ENCODE results near the gene BRICD5. TPM values are rescaled to one million over a fixed set of nuclear protein-coding genes. Genes with fewer than 3 reads are reported as not detected.

The BRICD5 gene
- total RNA-seq, 8 experiments from 2014 or later, result 1.1 to 15.1 (median 8.4) TPM

GRCh38 chr16:2177101-2177500 is 33.6 kb downstream of the BRICD5 start:
- ATAC-seq (replicated peaks in 6 of 8), result no peak
- WGBS, 10 experiments, result 70 to 98% (median 95%) methylated on average over 4 to 13 of the region's 18 CpGs; no CpG with 5 or more reads in 4 of the 10 experiments
- no peak overlapping the region for H3K27ac ChIP-seq
- no peak overlapping the region for H3K4me3 ChIP-seq
- in situ Hi-C loops (cut with MboI; ENCODE audit: low pct_unique_long_range_greater_than_20kb in 2 of 9, low sequenced_read_pairs in 9 of 9, unreplicated experiment in 9 of 9), result no loop called here
- H3K4me1 ChIP-seq (replicated peaks in 1 of 2), result peaks cover 8 to 12% of the 10 kb centered on the region in 2 donors

GRCh38 chr16:2176047-2176446 is 34.6 kb downstream of the BRICD5 start:
- WGBS, 10 experiments, result 89 to 100% methylated on average over 1 to 3 of the region's 23 CpGs; no CpG with 5 or more reads in 8 of the 10 experiments
- Histone ChIP-seq H3K27ac (no peak overlapping the region), H3K4me3 (no peak overlapping the region), H3K4me1 (replicated peaks in 1 of 2) (peaks cover under 1 to 1% of the 10 kb centered on the region in 2 donors)
- in situ Hi-C loops (cut with MboI; ENCODE audit: low pct_unique_long_range_greater_than_20kb in 2 of 9, low sequenced_read_pairs in 9 of 9, unreplicated experiment in 9 of 9), result no loop called here
- no peak for ATAC-seq (replicated peaks in 6 of 8)

- no peak overlapping the region for H3K4me3 ChIP-seq
- WGBS, 10 experiments, result 100% methylated on average over 1 of the region's 10 CpGs; no CpG with 5 or more reads in 9 of the 10 experiments
- H3K27ac ChIP-seq, result no peak overlapping the region
- ATAC-seq (replicated peaks in 6 of 8), result no peak
- in situ Hi-C loops (cut with MboI; ENCODE audit: low pct_unique_long_range_greater_than_20kb in 2 of 9, low sequenced_read_pairs in 9 of 9, unreplicated experiment in 9 of 9), result no loop called here
- H3K4me1 ChIP-seq (replicated peaks in 1 of 2), result no peaks in the 10 kb centered on the region
These were observed 35.2 kb downstream of the BRICD5 start for GRCh38 chr16:2175454-2175853.

- H3K4me1 ChIP-seq (replicated peaks in 1 of 2), result no peaks in the 10 kb centered on the region
- 92 to 100% (median 100%) methylated on average over 4 to 11 of the region's 21 CpGs; no CpG with 5 or more reads in 5 of the 10 experiments for whole genome bisulfite sequencing, 10 experiments
- in situ Hi-C loops (cut with MboI; ENCODE audit: low pct_unique_long_range_greater_than_20kb in 2 of 9, low sequenced_read_pairs in 9 of 9, unreplicated experiment in 9 of 9), result no loop called here
- H3K4me3 ChIP-seq, result no peak overlapping the region
- ATAC-seq (replicated peaks in 6 of 8), result no peak
- H3K27ac ChIP-seq, result no peak overlapping the region
These were observed 36.1 kb downstream of the BRICD5 start for GRCh38 chr16:2174396-2175131.

- WGBS, 10 experiments, result 75% methylated on average over 2 of the region's 4 CpGs; no CpG with 5 or more reads in 9 of the 10 experiments
- in situ Hi-C loops (cut with MboI; ENCODE audit: low pct_unique_long_range_greater_than_20kb in 2 of 9, low sequenced_read_pairs in 9 of 9, unreplicated experiment in 9 of 9), result no loop called here
- no peaks in the 10 kb centered on the region for H3K4me1 ChIP-seq (replicated peaks in 1 of 2)
- no peak overlapping the region for H3K4me3 ChIP-seq
- ATAC-seq (replicated peaks in 6 of 8), result no peak
- no peak overlapping the region for H3K27ac ChIP-seq
These were observed 36.7 kb downstream of the BRICD5 start for GRCh38 chr16:2173916-2174315.

GRCh38 chr16:2173366-2173765 is 37.3 kb downstream of the BRICD5 start:
- Histone ChIP-seq H3K4me1 (replicated peaks in 1 of 2) (no peaks in the 10 kb centered on the region), H3K27ac (no peak overlapping the region), H3K4me3 (no peak overlapping the region)
- ATAC-seq (replicated peaks in 6 of 8), result no peak
- in situ Hi-C loops (cut with MboI; ENCODE audit: low pct_unique_long_range_greater_than_20kb in 2 of 9, low sequenced_read_pairs in 9 of 9, unreplicated experiment in 9 of 9), result no loop called here
- WGBS, 10 experiments, result 60 to 90% (median 80%) methylated on average over 1 to 2 of the region's 14 CpGs; no CpG with 5 or more reads in 7 of the 10 experiments

GRCh38 chr16:2172688-2173335 is 37.9 kb downstream of the BRICD5 start:
- H3K4me3 ChIP-seq, result no peak overlapping the region
- no peaks in the 10 kb centered on the region for H3K4me1 ChIP-seq (replicated peaks in 1 of 2)
- peak in 1 of 8 experiments; percentile 15 for ATAC-seq (replicated peaks in 6 of 8)
- H3K27ac ChIP-seq, result no peak overlapping the region
- in situ Hi-C loops (cut with MboI; ENCODE audit: low pct_unique_long_range_greater_than_20kb in 2 of 9, low sequenced_read_pairs in 9 of 9, unreplicated experiment in 9 of 9), result no loop called here
- WGBS, 10 experiments, result 80 to 98% methylated on average over 2 to 9 of the region's 29 CpGs; no CpG with 5 or more reads in 8 of the 10 experiments

- 96 to 100% (median 100%) methylated on average over 1 to 5 of the region's 28 CpGs; no CpG with 5 or more reads in 5 of the 10 experiments for whole genome bisulfite sequencing, 10 experiments
- no peaks in the 10 kb centered on the region for H3K4me1 ChIP-seq (replicated peaks in 1 of 2)
- ATAC-seq (replicated peaks in 6 of 8), result no peak
- H3K27ac ChIP-seq, result no peak overlapping the region
- in situ Hi-C loops (cut with MboI; ENCODE audit: low pct_unique_long_range_greater_than_20kb in 2 of 9, low sequenced_read_pairs in 9 of 9, unreplicated experiment in 9 of 9), result no loop called here
- no peak overlapping the region for H3K4me3 ChIP-seq
These were observed 39.0 kb downstream of the BRICD5 start for GRCh38 chr16:2171601-2172178.

- Histone ChIP-seq H3K4me3 (no peak overlapping the region), H3K4me1 (replicated peaks in 1 of 2) (no peaks in the 10 kb centered on the region), H3K27ac (no peak overlapping the region)
- in situ Hi-C loops (cut with MboI; ENCODE audit: low pct_unique_long_range_greater_than_20kb in 2 of 9, low sequenced_read_pairs in 9 of 9, unreplicated experiment in 9 of 9), result no loop called here
- WGBS, 10 experiments, result 83% methylated on average over 1 of the region's 47 CpGs; no CpG with 5 or more reads in 9 of the 10 experiments
- ATAC-seq (replicated peaks in 6 of 8), result peak in 1 of 8 experiments; percentile 2
These were observed 39.9 kb downstream of the BRICD5 start for GRCh38 chr16:2170587-2171435.

GRCh38 chr16:2170080-2170479 is 40.6 kb downstream of the BRICD5 start:
- ATAC-seq (replicated peaks in 6 of 8), result no peak
- H3K4me3 ChIP-seq, result no peak overlapping the region
- 80% methylated on average over 2 of the region's 18 CpGs; no CpG with 5 or more reads in 9 of the 10 experiments for WGBS, 10 experiments
- no peak overlapping the region for H3K27ac ChIP-seq
- no peaks in the 10 kb centered on the region for H3K4me1 ChIP-seq (replicated peaks in 1 of 2)
- in situ Hi-C loops (cut with MboI; ENCODE audit: low pct_unique_long_range_greater_than_20kb in 2 of 9, low sequenced_read_pairs in 9 of 9, unreplicated experiment in 9 of 9), result no loop called here

GRCh38 chr16:2167068-2167638 is 43.5 kb downstream of the BRICD5 start:
- Histone ChIP-seq H3K4me3 (no peak overlapping the region), H3K27ac (no peak overlapping the region), H3K4me1 (replicated peaks in 1 of 2) (no peaks in the 10 kb centered on the region)
- no peak for ATAC-seq (replicated peaks in 6 of 8)
- in situ Hi-C loops (cut with MboI; ENCODE audit: low pct_unique_long_range_greater_than_20kb in 2 of 9, low sequenced_read_pairs in 9 of 9, unreplicated experiment in 9 of 9), result no loop called here
- WGBS, 10 experiments, result 80 to 100% (median 96%) methylated on average over 3 to 8 of the region's 18 CpGs; no CpG with 5 or more reads in 5 of the 10 experiments

GRCh38 chr16:2166263-2167067 is 44.2 kb downstream of the BRICD5 start:
- in situ Hi-C loops (cut with MboI; ENCODE audit: low pct_unique_long_range_greater_than_20kb in 2 of 9, low sequenced_read_pairs in 9 of 9, unreplicated experiment in 9 of 9), result no loop called here
- no peak overlapping the region for H3K27ac ChIP-seq
- ATAC-seq (replicated peaks in 6 of 8), result no peak
- 84 to 100% (median 100%) methylated on average over 1 to 13 of the region's 17 CpGs; no CpG with 5 or more reads in 3 of the 10 experiments for WGBS, 10 experiments
- H3K4me1 ChIP-seq (replicated peaks in 1 of 2), result peaks cover 0 to 2% of the 10 kb centered on the region in 2 donors
- H3K4me3 ChIP-seq, result no peak overlapping the region
